GM19240 (cell line): ENCODE measurements around the gene OR51B2.
"Not testable (repeated sequence)": the region's sequence is repeated elsewhere in the genome, so short reads cannot be mapped to it uniquely, and the experiment has no call there.

Experiments
- DNase-seq: peaks from one replicate; pipeline ENCODE4 v3.0.0; 2011; ENCODE audit warnings: low spot score; ENCODE audit not compliant: insufficient read length

The OR51B2 gene

GRCh38 chr11:5313326-5314023 lies 10.6 kb downstream of the OR51B2 start:
- not testable (repeated sequence) for DNase-seq

GRCh38 chr11:5310423-5310822 lies 13.7 kb downstream of the OR51B2 start:
- DNase-seq: no peak

GRCh38 chr11:5307256-5308019 lies 16.7 kb downstream of the OR51B2 start:
- no peak for DNase-seq

- DNase-seq: no peak
Observed at GRCh38 chr11:5304046-5304445, 20.1 kb downstream of the OR51B2 start.

- no peak for DNase-seq
Observed at GRCh38 chr11:5303626-5304025, 20.5 kb downstream of the OR51B2 start.

- DNase-seq: no peak
Observed at GRCh38 chr11:5301846-5302245, 22.3 kb downstream of the OR51B2 start, which contains the start of gene OR51B4. Gene OR51B4 (minus strand): TSS chr11:5301946. CDS start chr11:5301946, 0 bp downstream.

GRCh38 chr11:5300251-5300650 lies 23.8 kb downstream of the OR51B2 start:
- DNase-seq: no peak

GRCh38 chr11:5298451-5298850 lies 25.6 kb downstream of the OR51B2 start:
- DNase-seq: no peak

GRCh38 chr11:5297721-5298323 lies 26.3 kb downstream of the OR51B2 start:
- no peak for DNase-seq

GRCh38 chr11:5294342-5294995 lies 29.6 kb downstream of the OR51B2 start:
- DNase-seq: not testable (repeated sequence)

GRCh38 chr11:5293028-5293427 lies 31.1 kb downstream of the OR51B2 start:
- DNase-seq: no peak

GRCh38 chr11:5291207-5291838 lies 32.8 kb downstream of the OR51B2 start:
- peak; percentile 20 for DNase-seq

- DNase-seq: no peak
Observed at GRCh38 chr11:5290106-5290505, 34.0 kb downstream of the OR51B2 start.

- no peak for DNase-seq
Observed at GRCh38 chr11:5289696-5290095, 34.4 kb downstream of the OR51B2 start.

GRCh38 chr11:5288906-5289550 lies 35.1 kb downstream of the OR51B2 start:
- no peak for DNase-seq

- DNase-seq: no peak
Observed at GRCh38 chr11:5288108-5288905, 35.8 kb downstream of the OR51B2 start.

GRCh38 chr11:5286901-5287300 lies 37.2 kb downstream of the OR51B2 start:
- no peak for DNase-seq

GRCh38 chr11:5286351-5286750 lies 37.7 kb downstream of the OR51B2 start:
- no peak for DNase-seq

- no peak for DNase-seq
Observed at GRCh38 chr11:5285703-5286340, 38.3 kb downstream of the OR51B2 start.

- DNase-seq: no peak
Observed at GRCh38 chr11:5284637-5285036, 39.5 kb downstream of the OR51B2 start.
